ENCODE measurements around the gene HIPK2.
"Not testable (repeated sequence)": the region's sequence is repeated elsewhere in the genome, so short reads cannot be mapped to it uniquely, and the experiment has no call there.

Gene HIPK2

GRCh38 chr7:139682136-139683013, 95.4 kb downstream of the HIPK2 start:
- H3K27ac ChIP-seq: peak overlapping the region in 4 of 21 experiments; percentile 17 to 75 (median 42)
- no peak overlapping the region for H3K4me3 ChIP-seq

- H3K27ac ChIP-seq: peak overlapping the region in 4 of 21 experiments; percentile 16 to 75 (median 50)
- H3K4me3 ChIP-seq: no peak overlapping the region
These were observed 96.0 kb downstream of the HIPK2 start for GRCh38 chr7:139681812-139682135.

GRCh38 chr7:139681463-139681755, 96.4 kb downstream of the HIPK2 start:
- Histone ChIP-seq H3K4me3 (no peak overlapping the region), H3K27ac (peak overlapping the region in 6 of 21 experiments; percentile 5 to 75 (median 26))

- H3K4me3 ChIP-seq: no peak overlapping the region
- H3K27ac ChIP-seq: peak overlapping the region in 10 of 21 experiments; percentile 5 to 75 (median 26)
These were observed 96.9 kb downstream of the HIPK2 start for GRCh38 chr7:139680676-139681462.

GRCh38 chr7:139679731-139680594, 97.8 kb downstream of the HIPK2 start:
- Histone ChIP-seq H3K27ac (peak overlapping the region in 14 of 21 experiments; percentile 5 to 75 (median 41)), H3K4me3 (no peak overlapping the region)

GRCh38 chr7:139676390-139676789, 101.4 kb downstream of the HIPK2 start:
- Histone ChIP-seq H3K27ac (no peak overlapping the region), H3K4me3 (no peak overlapping the region)

- H3K4me3 ChIP-seq: no peak overlapping the region
- no peak overlapping the region for H3K27ac ChIP-seq
These were observed 102.4 kb downstream of the HIPK2 start for GRCh38 chr7:139675127-139676125.

- no peak overlapping the region for H3K27ac ChIP-seq
- H3K4me3 ChIP-seq: no peak overlapping the region
These were observed 103.1 kb downstream of the HIPK2 start for GRCh38 chr7:139674752-139675126.

GRCh38 chr7:139674341-139674740, 103.5 kb downstream of the HIPK2 start:
- H3K27ac ChIP-seq: no peak overlapping the region
- no peak overlapping the region for H3K4me3 ChIP-seq

- no peak overlapping the region for H3K27ac ChIP-seq
- H3K4me3 ChIP-seq: no peak overlapping the region
These were observed 104.0 kb downstream of the HIPK2 start for GRCh38 chr7:139673762-139674161.

GRCh38 chr7:139673230-139673629, 104.6 kb downstream of the HIPK2 start:
- Histone ChIP-seq H3K27ac (no peak overlapping the region), H3K4me3 (no peak overlapping the region)

GRCh38 chr7:139671967-139672366, 105.8 kb downstream of the HIPK2 start:
- H3K27ac ChIP-seq: no peak overlapping the region

GRCh38 chr7:139670662-139671061, 107.1 kb downstream of the HIPK2 start:
- not testable (repeated sequence) for H3K4me3 ChIP-seq, H3K27ac ChIP-seq

More at GRCh38 chr7:139671967-139672366, 105.8 kb downstream of the HIPK2 start:
- no peak overlapping the region for H3K4me3 ChIP-seq

- no peak overlapping the region for H3K4me3 ChIP-seq
- H3K27ac ChIP-seq: no peak overlapping the region
These were observed 108.4 kb downstream of the HIPK2 start for GRCh38 chr7:139669106-139670061.

- Histone ChIP-seq H3K4me3 (no peak overlapping the region), H3K27ac (no peak overlapping the region)
These were observed 110.4 kb downstream of the HIPK2 start for GRCh38 chr7:139667377-139667776.

GRCh38 chr7:139666501-139666900, 111.3 kb downstream of the HIPK2 start:
- Histone ChIP-seq H3K27ac (no peak overlapping the region), H3K4me3 (no peak overlapping the region)

GRCh38 chr7:139664434-139664833, 113.4 kb downstream of the HIPK2 start:
- no peak overlapping the region for H3K27ac ChIP-seq
- no peak overlapping the region for H3K4me3 ChIP-seq
